OCI-LY3 (cell line): ENCODE results near the gene DENND5A.

Source experiments
- H2AFZ ChIP-seq: fragments of 200-600, 300-600 bp; shearing (Covaris generic); 2 replicates; pipeline ENCODE4 v1.6.0; 2014; ENCODE audit warnings: antibody characterized with exemption, low read depth, low read length
- H3K27ac ChIP-seq: fragments of 200-600, 300-600 bp; sonication (generic); 2 replicates; pipeline ENCODE4 v1.5.1; 2014; ENCODE audit warnings: mild to moderate bottlenecking, low read length, moderate library complexity, mixed read lengths
- H3K27me3 ChIP-seq: fragments of 200-600, 300-600 bp; sonication (generic); 2 replicates; pipeline ENCODE4 v1.6.1; 2014; ENCODE audit warnings: low read depth, low read length, mixed read lengths
- H3K36me3 ChIP-seq: fragments of 200-600, 300-600 bp; sonication (generic); replicated peaks from 2 replicates; pipeline ENCODE3; 2014; ENCODE audit warnings: low read depth, low read length, mixed read lengths
- H3K4me1 ChIP-seq: fragments of 300-600, 200-600 bp; sonication (generic); 2 replicates; pipeline ENCODE4 v1.6.1; 2014; ENCODE audit warnings: low read length, mixed read lengths
- H3K4me2 ChIP-seq: fragments of 200-600, 300-600 bp; sonication (generic); 2 replicates; pipeline ENCODE4 v1.6.1; 2014; ENCODE audit warnings: low read length, mixed read lengths
- H3K4me3 ChIP-seq: fragments of 300-600, 200-600 bp; sonication (generic); 2 replicates; pipeline ENCODE4 v1.5.1; 2014; ENCODE audit warnings: antibody characterized with exemption, mild to moderate bottlenecking, low read length, moderate library complexity
- H3K79me2 ChIP-seq: fragments of 300-600, 200-600 bp; shearing (Covaris generic); 2 replicates; pipeline ENCODE4 v1.6.1; 2014; ENCODE audit warnings: mild to moderate bottlenecking, low read length, mixed read lengths
- H3K9ac ChIP-seq: fragments of 300-600, 200-600 bp; shearing (Covaris generic); 2 replicates; pipeline ENCODE4 v1.6.0; 2014; ENCODE audit warnings: mild to moderate bottlenecking, low read length, moderate library complexity
- H3K9me3 ChIP-seq: fragments of 200-600, 300-600 bp; shearing (Covaris generic); 2 replicates; pipeline ENCODE4 v1.6.1; 2014; ENCODE audit warnings: low read length, mixed read lengths; ENCODE audit not compliant: insufficient read depth
- H4K20me1 ChIP-seq: fragments of 200-600, 300-600 bp; sonication (generic); 2 replicates; pipeline ENCODE4 v1.6.1; 2016; ENCODE audit warnings: low read length, mixed read lengths; ENCODE audit not compliant: insufficient read depth
- CTCF ChIP-seq: fragments of 200-600, 300-600 bp; sonication (generic); IDR thresholded peaks from 2 replicates; pipeline ENCODE4 v1.5.1; 2014; ENCODE audit warnings: antibody characterized with exemption, low read length, low read depth
- EZH2phosphoT487 ChIP-seq: fragments of 200-600 bp; shearing (Covaris generic); IDR thresholded peaks from 2 replicates; pipeline ENCODE4 v1.6.1; 2018; ENCODE audit warnings: antibody characterized with exemption, mixed run types, low read depth

The DENND5A gene

GRCh38 chr11:9095421-9095820 lies 169.7 kb downstream of the DENND5A start:
- Histone ChIP-seq H3K9ac (no peak overlapping the region), H3K4me3 (no peak overlapping the region), H2AFZ (no peak overlapping the region), H3K9me3 (no peaks in the 10 kb centered on the region), H3K79me2 (no peaks in the 10 kb centered on the region), H4K20me1 (no peaks in the 10 kb centered on the region), H3K27ac (no peak overlapping the region), H3K27me3 (no peaks in the 10 kb centered on the region), H3K4me1 (no peaks in the 10 kb centered on the region), H3K4me2 (no peak overlapping the region), H3K36me3 (no peaks in the 10 kb centered on the region)
- TF ChIP-seq CTCF = peak; percentile 35
- TF ChIP-seq EZH2phosphoT487 = no peak

GRCh38 chr11:9094420-9094819 lies 170.7 kb downstream of the DENND5A start:
- Histone ChIP-seq H3K4me3 (no peak overlapping the region), H3K79me2 (no peaks in the 10 kb centered on the region), H3K9me3 (no peaks in the 10 kb centered on the region), H2AFZ (no peak overlapping the region), H3K4me1 (no peaks in the 10 kb centered on the region), H3K27me3 (no peaks in the 10 kb centered on the region), H3K27ac (no peak overlapping the region), H3K9ac (no peak overlapping the region), H4K20me1 (no peaks in the 10 kb centered on the region), H3K4me2 (no peak overlapping the region), H3K36me3 (no peaks in the 10 kb centered on the region)
- TF ChIP-seq EZH2phosphoT487 = no peak
- TF ChIP-seq CTCF = no peak

GRCh38 chr11:9092853-9093778 lies 172.0 kb downstream of the DENND5A start:
- H3K27ac ChIP-seq = no peak overlapping the region
- no peak overlapping the region for H3K4me3 ChIP-seq
- no peaks in the 10 kb centered on the region for H3K27me3 ChIP-seq

More at GRCh38 chr11:9092853-9093778, 172.0 kb downstream of the DENND5A start:
- Histone ChIP-seq H3K4me1 (no peaks in the 10 kb centered on the region), H3K36me3 (no peaks in the 10 kb centered on the region), H2AFZ (no peak overlapping the region), H3K9ac (no peak overlapping the region), H3K79me2 (no peaks in the 10 kb centered on the region), H3K9me3 (no peaks in the 10 kb centered on the region), H3K4me2 (no peak overlapping the region), H4K20me1 (no peaks in the 10 kb centered on the region)
- peak; percentile 36; the same call in 1 of the 2 replicates for TF ChIP-seq CTCF
- no peak for TF ChIP-seq EZH2phosphoT487
